OCI-LY3 (cell line): ENCODE measurements around the gene IL1RAPL1.

Source experiments
- H2AFZ ChIP-seq: fragments of 200-600, 300-600 bp; shearing (Covaris generic); 2 replicates; pipeline ENCODE4 v1.6.0; 2014; ENCODE audit warnings: antibody characterized with exemption, low read depth, low read length
- H3K27ac ChIP-seq: fragments of 200-600, 300-600 bp; sonication (generic); 2 replicates; pipeline ENCODE4 v1.5.1; 2014; ENCODE audit warnings: mild to moderate bottlenecking, low read length, moderate library complexity, mixed read lengths
- H3K27me3 ChIP-seq: fragments of 200-600, 300-600 bp; sonication (generic); 2 replicates; pipeline ENCODE4 v1.6.1; 2014; ENCODE audit warnings: low read depth, low read length, mixed read lengths
- H3K36me3 ChIP-seq: fragments of 200-600, 300-600 bp; sonication (generic); replicated peaks from 2 replicates; pipeline ENCODE3; 2014; ENCODE audit warnings: low read depth, low read length, mixed read lengths
- H3K4me1 ChIP-seq: fragments of 300-600, 200-600 bp; sonication (generic); 2 replicates; pipeline ENCODE4 v1.6.1; 2014; ENCODE audit warnings: low read length, mixed read lengths
- H3K4me2 ChIP-seq: fragments of 200-600, 300-600 bp; sonication (generic); 2 replicates; pipeline ENCODE4 v1.6.1; 2014; ENCODE audit warnings: low read length, mixed read lengths
- H3K4me3 ChIP-seq: fragments of 300-600, 200-600 bp; sonication (generic); 2 replicates; pipeline ENCODE4 v1.5.1; 2014; ENCODE audit warnings: antibody characterized with exemption, mild to moderate bottlenecking, low read length, moderate library complexity
- H3K79me2 ChIP-seq: fragments of 300-600, 200-600 bp; shearing (Covaris generic); 2 replicates; pipeline ENCODE4 v1.6.1; 2014; ENCODE audit warnings: mild to moderate bottlenecking, low read length, mixed read lengths
- H3K9ac ChIP-seq: fragments of 300-600, 200-600 bp; shearing (Covaris generic); 2 replicates; pipeline ENCODE4 v1.6.0; 2014; ENCODE audit warnings: mild to moderate bottlenecking, low read length, moderate library complexity
- H3K9me3 ChIP-seq: fragments of 200-600, 300-600 bp; shearing (Covaris generic); 2 replicates; pipeline ENCODE4 v1.6.1; 2014; ENCODE audit warnings: low read length, mixed read lengths; ENCODE audit not compliant: insufficient read depth
- H4K20me1 ChIP-seq: fragments of 200-600, 300-600 bp; sonication (generic); 2 replicates; pipeline ENCODE4 v1.6.1; 2016; ENCODE audit warnings: low read length, mixed read lengths; ENCODE audit not compliant: insufficient read depth
- EZH2phosphoT487 ChIP-seq: fragments of 200-600 bp; shearing (Covaris generic); IDR thresholded peaks from 2 replicates; pipeline ENCODE4 v1.6.1; 2018; ENCODE audit warnings: antibody characterized with exemption, mixed run types, low read depth
- TF ChIP-seq, protein P1 (sequence below): fragments of 200-600, 300-600 bp; sonication (generic); IDR thresholded peaks from 2 replicates; pipeline ENCODE4 v1.5.1; 2014; ENCODE audit warnings: antibody characterized with exemption, low read length, low read depth

The IL1RAPL1 gene

GRCh38 chrX:29890646-29891200 is 1303.5 kb downstream of the IL1RAPL1 start:
- no peaks in the 10 kb centered on the region for H3K79me2 ChIP-seq
- H3K27ac ChIP-seq = no peak overlapping the region
- H2AFZ ChIP-seq = no peak overlapping the region
- no peak overlapping the region for H3K4me3 ChIP-seq
- no peak overlapping the region for H3K9ac ChIP-seq
- H3K4me1 ChIP-seq = peaks cover 3% of the 10 kb centered on the region; the same call in 1 of the 2 replicates
- no peaks in the 10 kb centered on the region for H3K36me3 ChIP-seq
- no peak for TF ChIP-seq EZH2phosphoT487
- TF ChIP-seq, protein P1, sequence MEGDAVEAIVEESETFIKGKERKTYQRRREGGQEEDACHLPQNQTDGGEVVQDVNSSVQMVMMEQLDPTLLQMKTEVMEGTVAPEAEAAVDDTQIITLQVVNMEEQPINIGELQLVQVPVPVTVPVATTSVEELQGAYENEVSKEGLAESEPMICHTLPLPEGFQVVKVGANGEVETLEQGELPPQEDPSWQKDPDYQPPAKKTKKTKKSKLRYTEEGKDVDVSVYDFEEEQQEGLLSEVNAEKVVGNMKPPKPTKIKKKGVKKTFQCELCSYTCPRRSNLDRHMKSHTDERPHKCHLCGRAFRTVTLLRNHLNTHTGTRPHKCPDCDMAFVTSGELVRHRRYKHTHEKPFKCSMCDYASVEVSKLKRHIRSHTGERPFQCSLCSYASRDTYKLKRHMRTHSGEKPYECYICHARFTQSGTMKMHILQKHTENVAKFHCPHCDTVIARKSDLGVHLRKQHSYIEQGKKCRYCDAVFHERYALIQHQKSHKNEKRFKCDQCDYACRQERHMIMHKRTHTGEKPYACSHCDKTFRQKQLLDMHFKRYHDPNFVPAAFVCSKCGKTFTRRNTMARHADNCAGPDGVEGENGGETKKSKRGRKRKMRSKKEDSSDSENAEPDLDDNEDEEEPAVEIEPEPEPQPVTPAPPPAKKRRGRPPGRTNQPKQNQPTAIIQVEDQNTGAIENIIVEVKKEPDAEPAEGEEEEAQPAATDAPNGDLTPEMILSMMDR = no peak
- no peaks in the 10 kb centered on the region for H3K27me3 ChIP-seq
- H4K20me1 ChIP-seq = no peaks in the 10 kb centered on the region
- no peak overlapping the region for H3K4me2 ChIP-seq
- no peaks in the 10 kb centered on the region for H3K9me3 ChIP-seq

DNA sequence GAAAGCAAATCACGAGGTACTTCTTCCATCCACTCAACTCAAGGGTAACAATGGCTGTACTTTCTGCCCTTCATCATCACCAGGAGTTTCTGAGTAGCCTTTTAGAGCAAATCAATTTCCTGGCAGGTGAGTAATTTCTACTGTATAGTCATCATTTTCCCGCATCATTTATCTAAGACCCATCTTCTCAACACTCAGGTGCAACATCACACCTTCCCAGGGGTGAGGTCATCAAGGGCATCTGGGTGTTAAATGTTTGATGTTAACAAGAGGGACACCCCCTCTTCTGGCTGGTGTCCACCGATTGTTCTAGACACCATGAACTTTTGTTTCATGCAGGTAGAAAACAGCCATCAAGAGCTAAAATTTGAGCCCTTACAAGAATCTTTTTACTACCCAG is 1314.8 kb downstream of the IL1RAPL1 start:
- no peaks in the 10 kb centered on the region for H3K36me3 ChIP-seq
- no peaks in the 10 kb centered on the region for H3K79me2 ChIP-seq
- no peak overlapping the region for H3K4me3 ChIP-seq
- H3K27me3 ChIP-seq = no peaks in the 10 kb centered on the region
- TF ChIP-seq, protein P1 = no peak
- TF ChIP-seq EZH2phosphoT487 = no peak
- no peak overlapping the region for H3K27ac ChIP-seq
- no peaks in the 10 kb centered on the region for H4K20me1 ChIP-seq
- no peak overlapping the region for H3K9ac ChIP-seq
- H2AFZ ChIP-seq = no peak overlapping the region
- H3K4me2 ChIP-seq = 0 out of 2 replicates have a peak overlapping the region, but pooled peaks have one; percentile 9
- no peaks in the 10 kb centered on the region for H3K9me3 ChIP-seq
- H3K4me1 ChIP-seq = peaks cover 10% of the 10 kb centered on the region

- TF ChIP-seq EZH2phosphoT487 = no peak
- TF ChIP-seq, protein P1 = peak; percentile 57
Observed at GRCh38 chrX:29903360-29903759, 1316.1 kb downstream of the IL1RAPL1 start.

GRCh38 chrX:29911673-29912072 is 1324.4 kb downstream of the IL1RAPL1 start:
- Histone ChIP-seq H3K36me3 (no peaks in the 10 kb centered on the region), H3K9me3 (no peaks in the 10 kb centered on the region), H3K4me1 (no peaks in the 10 kb centered on the region), H3K27me3 (no peaks in the 10 kb centered on the region), H3K4me3 (no peak overlapping the region), H3K27ac (no peak overlapping the region), H3K79me2 (no peaks in the 10 kb centered on the region), H2AFZ (no peak overlapping the region), H4K20me1 (no peaks in the 10 kb centered on the region), H3K4me2 (no peak overlapping the region), H3K9ac (no peak overlapping the region)
- no peak for TF ChIP-seq EZH2phosphoT487
- TF ChIP-seq, protein P1 = peak; percentile 57

More at GRCh38 chrX:29903360-29903759, 1316.1 kb downstream of the IL1RAPL1 start:
- H3K9me3 ChIP-seq = no peaks in the 10 kb centered on the region
- no peaks in the 10 kb centered on the region for H4K20me1 ChIP-seq
- no peaks in the 10 kb centered on the region for H3K27me3 ChIP-seq
- no peak overlapping the region for H3K4me3 ChIP-seq
- H3K4me2 ChIP-seq = peak overlapping the region; percentile 38; the same call in 1 of the 2 replicates
- no peak overlapping the region for H3K27ac ChIP-seq
- H3K4me1 ChIP-seq = peaks cover 10% of the 10 kb centered on the region
- no peaks in the 10 kb centered on the region for H3K79me2 ChIP-seq
- H2AFZ ChIP-seq = no peak overlapping the region
- no peaks in the 10 kb centered on the region for H3K36me3 ChIP-seq
- H3K9ac ChIP-seq = no peak overlapping the region
